Vagina (tissue), 2 donors: ENCODE data around the gene ALLC.

Source experiments
- POLR2A ChIP-seq, 2 donors: fragments of 450-650 bp; IDR thresholded peaks; one replicate each; pipeline ENCODE4 v1.6.1; 2017; ENCODE audit warnings: antibody characterized with exemption in 2 of 2, mild to moderate bottlenecking in 2 of 2, moderate library complexity in 2 of 2
- POLR2AphosphoS5 ChIP-seq, 2 donors: sonication (generic); formaldehyde crosslinking; IDR thresholded peaks; one replicate each; pipeline ENCODE4 v1.9.0; 2017; ENCODE audit warnings: antibody characterized with exemption in 2 of 2, mild to moderate bottlenecking in 2 of 2, low read depth in 1 of 2; ENCODE audit not compliant: insufficient read depth in 1 of 2
- TF ChIP-seq, protein P1 (sequence below), 3 experiments: fragments of 450-650 bp in 2 of 3; fragments of 200-600 bp in 1 of 3; sonication (generic) in 1 of 3; IDR thresholded peaks; one replicate each; pipeline ENCODE4 v1.5.1; 2017 to 2019; ENCODE audit warnings: antibody characterized with exemption in 3 of 3, mild to moderate bottlenecking in 2 of 3, moderate library complexity in 2 of 3

DNA sequence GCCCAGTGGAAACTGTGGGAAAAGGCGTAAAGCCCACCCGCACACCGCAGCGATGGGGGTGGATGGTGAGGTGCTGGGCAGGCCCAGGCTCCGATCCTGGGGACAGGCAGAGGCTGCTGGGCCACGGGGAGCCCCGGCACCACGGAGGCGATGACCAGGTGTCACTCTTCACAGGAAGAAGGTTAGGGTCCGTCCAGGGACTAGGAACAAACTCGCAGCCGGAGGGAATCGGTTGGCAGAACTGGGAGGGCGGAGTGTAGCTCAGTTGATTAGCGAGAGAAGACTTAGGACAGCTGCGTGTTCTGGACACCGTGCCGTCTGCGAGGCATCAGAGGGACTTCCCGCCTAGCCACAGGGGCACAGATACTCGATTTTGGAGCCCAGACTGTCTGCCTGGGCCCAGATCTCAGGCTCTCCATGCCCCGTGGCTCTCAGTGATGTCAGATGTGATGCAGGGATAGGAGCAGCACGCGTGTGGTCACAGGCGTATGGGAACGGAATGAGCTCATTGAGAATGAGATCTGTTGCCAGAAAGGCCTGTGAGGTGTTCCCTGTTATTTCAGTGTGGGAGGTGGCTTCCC lies 16.1 kb upstream of the ALLC start:
- TF ChIP-seq, protein P1, sequence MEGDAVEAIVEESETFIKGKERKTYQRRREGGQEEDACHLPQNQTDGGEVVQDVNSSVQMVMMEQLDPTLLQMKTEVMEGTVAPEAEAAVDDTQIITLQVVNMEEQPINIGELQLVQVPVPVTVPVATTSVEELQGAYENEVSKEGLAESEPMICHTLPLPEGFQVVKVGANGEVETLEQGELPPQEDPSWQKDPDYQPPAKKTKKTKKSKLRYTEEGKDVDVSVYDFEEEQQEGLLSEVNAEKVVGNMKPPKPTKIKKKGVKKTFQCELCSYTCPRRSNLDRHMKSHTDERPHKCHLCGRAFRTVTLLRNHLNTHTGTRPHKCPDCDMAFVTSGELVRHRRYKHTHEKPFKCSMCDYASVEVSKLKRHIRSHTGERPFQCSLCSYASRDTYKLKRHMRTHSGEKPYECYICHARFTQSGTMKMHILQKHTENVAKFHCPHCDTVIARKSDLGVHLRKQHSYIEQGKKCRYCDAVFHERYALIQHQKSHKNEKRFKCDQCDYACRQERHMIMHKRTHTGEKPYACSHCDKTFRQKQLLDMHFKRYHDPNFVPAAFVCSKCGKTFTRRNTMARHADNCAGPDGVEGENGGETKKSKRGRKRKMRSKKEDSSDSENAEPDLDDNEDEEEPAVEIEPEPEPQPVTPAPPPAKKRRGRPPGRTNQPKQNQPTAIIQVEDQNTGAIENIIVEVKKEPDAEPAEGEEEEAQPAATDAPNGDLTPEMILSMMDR (IDR thresholded peaks at IDR 0.05) = no peak
- no peak for TF ChIP-seq POLR2AphosphoS5 (IDR thresholded peaks at IDR 0.05; ENCODE audit: insufficient read depth in 1 of 2, low read depth in 1 of 2)
- no peak for TF ChIP-seq POLR2A (IDR thresholded peaks at IDR 0.05)
